Mesenchymal stem cell (in vitro differentiated cells and primary cell): ENCODE results near the gene ATP5PF.

Experiments used
- DNase-seq: peaks from one replicate; pipeline ENCODE4 v3.0.0-alpha.2; 2013
- H2AFZ ChIP-seq: one replicate; pipeline ENCODE4 v1.6.1; 2013; ENCODE audit warnings: low read depth, mild to moderate bottlenecking, control low read depth, inconsistent platforms, low read length, moderate library complexity
- H2AK5ac ChIP-seq: 2 replicates; pipeline ENCODE4 v1.6.1; 2013; ENCODE audit warnings: low read length, moderate library complexity, mild to moderate bottlenecking, inconsistent platforms; ENCODE audit not compliant: severe bottlenecking
- H2BK120ac ChIP-seq: one replicate; pipeline ENCODE4 v1.6.1; 2013; ENCODE audit warnings: low read depth, mild to moderate bottlenecking, inconsistent platforms, low read length, moderate library complexity
- H2BK12ac ChIP-seq, 2 experiments: one replicate each; pipeline ENCODE4 v1.6.1; 2013; ENCODE audit warnings: inconsistent platforms in 2 of 2, low read length in 2 of 2, mild to moderate bottlenecking in 2 of 2, moderate library complexity in 2 of 2, control low read depth in 1 of 2
- H2BK15ac ChIP-seq: one replicate; pipeline ENCODE4 v1.6.1; 2013; ENCODE audit warnings: mild to moderate bottlenecking, low read depth, inconsistent platforms; ENCODE audit not compliant: poor library complexity, severe bottlenecking
- H2BK5ac ChIP-seq: 2 replicates; pipeline ENCODE4 v1.6.1; 2013; ENCODE audit warnings: low read depth, mild to moderate bottlenecking, low read length, control low read depth, inconsistent platforms; ENCODE audit not compliant: poor library complexity, severe bottlenecking
- H3K14ac ChIP-seq, 2 experiments: one replicate each; pipeline ENCODE4 v1.6.1; 2013; ENCODE audit warnings: inconsistent platforms in 2 of 2, low read length in 2 of 2, control low read depth in 1 of 2, mild to moderate bottlenecking in 1 of 2, moderate library complexity in 1 of 2
- H3K18ac ChIP-seq, 2 experiments: one replicate each; pipeline ENCODE4 v1.6.1; 2013; ENCODE audit warnings: inconsistent platforms in 2 of 2, low read length in 2 of 2, control low read depth in 1 of 2, low read depth in 1 of 2, mild to moderate bottlenecking in 1 of 2
- H3K23ac ChIP-seq, 2 experiments: one replicate each; pipeline ENCODE4 v1.6.1; 2013; ENCODE audit warnings: inconsistent platforms in 2 of 2, low read length in 2 of 2, mild to moderate bottlenecking in 2 of 2, moderate library complexity in 2 of 2, control low read depth in 1 of 2
- H3K27ac ChIP-seq: 2 replicates; pipeline ENCODE4 v1.5.1; 2013; ENCODE audit warnings: mild to moderate bottlenecking, moderate library complexity, low read length, control low read depth, inconsistent platforms; ENCODE audit not compliant: poor library complexity, severe bottlenecking
- H3K27me3 ChIP-seq, 2 experiments: 2 replicates each; pipeline versions ENCODE4 v1.6.1 to v1.7.0; 2013; ENCODE audit warnings: low read length in 2 of 2, mild to moderate bottlenecking in 2 of 2, moderate library complexity in 2 of 2, control low read depth in 1 of 2, inconsistent platforms in 1 of 2; ENCODE audit not compliant: control insufficient read depth in 1 of 2, insufficient read depth in 1 of 2
- H3K36me3 ChIP-seq, 2 experiments: 2 replicates each; pipeline versions ENCODE4 v1.6.1 to v1.7.0; 2013; ENCODE audit warnings: low read length in 2 of 2, control low read depth in 1 of 2, inconsistent platforms in 1 of 2, low read depth in 1 of 2, mild to moderate bottlenecking in 1 of 2; ENCODE audit not compliant: insufficient read depth in 2 of 2, control insufficient read depth in 1 of 2
- H3K4ac ChIP-seq, 2 experiments: one replicate each; pipeline ENCODE4 v1.6.1; 2013; ENCODE audit warnings: inconsistent platforms in 2 of 2, low read length in 2 of 2, mild to moderate bottlenecking in 2 of 2, moderate library complexity in 2 of 2, control low read depth in 1 of 2, low read depth in 1 of 2
- H3K4me1 ChIP-seq: 2 replicates; pipeline ENCODE4 v1.6.1; 2013; ENCODE audit warnings: low read depth, low read length, control low read depth; ENCODE audit not compliant: control insufficient read depth, insufficient read depth
- H3K4me2 ChIP-seq: 2 replicates; pipeline ENCODE4 v1.6.1; 2013; ENCODE audit warnings: low read length, mild to moderate bottlenecking, inconsistent platforms; ENCODE audit not compliant: poor library complexity, severe bottlenecking
- H3K4me3 ChIP-seq, 2 experiments: 2 replicates each; pipeline versions ENCODE4 v1.5.1 to v1.7.0; 2013; ENCODE audit warnings: low read length in 2 of 2, mild to moderate bottlenecking in 2 of 2, control low read depth in 1 of 2, low read depth in 1 of 2; ENCODE audit not compliant: insufficient read depth in 1 of 2
- H3K79me1 ChIP-seq: replicated peaks from 2 replicates; pipeline ENCODE4 v1.6.1; 2013; ENCODE audit warnings: mild to moderate bottlenecking, control low read depth, low read length, inconsistent platforms; ENCODE audit not compliant: poor library complexity, severe bottlenecking
- H3K9ac ChIP-seq: 2 replicates; pipeline ENCODE4 v1.7.0; 2013; ENCODE audit warnings: mild to moderate bottlenecking, low read length, moderate library complexity
- H3K9me3 ChIP-seq: 2 replicates; pipeline ENCODE4 v1.7.0; 2013; ENCODE audit warnings: mild to moderate bottlenecking, low read length; ENCODE audit not compliant: control insufficient read depth
- H4K8ac ChIP-seq: one replicate; pipeline ENCODE4 v1.6.1; 2013; ENCODE audit warnings: inconsistent platforms, mild to moderate bottlenecking, low read length, moderate library complexity
- H4K91ac ChIP-seq: one replicate; pipeline ENCODE4 v1.6.1; 2013; ENCODE audit warnings: mild to moderate bottlenecking, low read length, inconsistent platforms
- WGBS: methylation state at CpG from one replicate; pipeline ENCODE4 v1.1.7; 2013; ENCODE audit warnings: mixed read lengths; 5-methylcytosine and 5-hydroxymethylcytosine counted together

Gene ATP5PF

GRCh38 chr21:25732091-25732760, 2.5 kb downstream of the ATP5PF start:
- Histone ChIP-seq H3K27ac (no peak overlapping the region), H3K4me2 (no peak overlapping the region), H3K4ac (no peak overlapping the region), H3K79me1 (peaks cover 13% of the 10 kb centered on the region), H3K9me3 (no peaks in the 10 kb centered on the region), H3K4me3 (no peak overlapping the region), H3K27me3 (no peaks in the 10 kb centered on the region), H4K91ac (no peak overlapping the region), H3K18ac (no peak overlapping the region), H2AFZ (no peak overlapping the region), H2BK15ac (no peak overlapping the region), H3K36me3 (peaks cover 0 to 31% of the 10 kb centered on the region in 2 experiments), H3K23ac (no peak overlapping the region), H3K9ac (peak overlapping the region; percentile 33), H3K14ac (no peak overlapping the region), H4K8ac (peak overlapping the region; percentile 28), H2BK12ac (no peak overlapping the region), H2AK5ac (peak overlapping the region; percentile 29), H2BK5ac (no peak overlapping the region), H2BK120ac (no peak overlapping the region), H3K4me1 (peaks cover 6% of the 10 kb centered on the region)
- DNase-seq: peak; percentile 8
- WGBS: 94% methylated on average over 6 of the region's 6 CpGs

- Histone ChIP-seq H4K8ac (no peak overlapping the region), H3K4me1 (peaks cover 1% of the 10 kb centered on the region), H3K23ac (peak overlapping the region in 1 of 2 experiments; percentile 56), H2BK15ac (no peak overlapping the region), H3K27me3 (no peaks in the 10 kb centered on the region), H3K4ac (no peak overlapping the region), H2AFZ (no peak overlapping the region), H3K36me3 (peaks cover 19 to 66% of the 10 kb centered on the region in 2 experiments), H3K4me2 (no peak overlapping the region), H3K9me3 (no peaks in the 10 kb centered on the region), H2AK5ac (no peak overlapping the region), H3K79me1 (peaks cover 14% of the 10 kb centered on the region), H2BK5ac (no peak overlapping the region), H4K91ac (no peak overlapping the region), H2BK120ac (no peak overlapping the region), H3K27ac (no peak overlapping the region), H3K9ac (no peak overlapping the region), H2BK12ac (no peak overlapping the region), H3K14ac (no peak overlapping the region), H3K4me3 (no peak overlapping the region), H3K18ac (no peak overlapping the region)
- no peak for DNase-seq
- 100% methylated on average over 3 of the region's 3 CpGs for WGBS
Measured at GRCh38 chr21:25722631-25723030, 12.1 kb downstream of the ATP5PF start.

GRCh38 chr21:25721987-25722386, 12.7 kb downstream of the ATP5PF start:
- H3K4me2 ChIP-seq: no peak overlapping the region
- peaks cover 19 to 62% of the 10 kb centered on the region in 2 experiments for H3K36me3 ChIP-seq
- no peak overlapping the region for H2BK120ac ChIP-seq
- no peak overlapping the region for H3K9ac ChIP-seq
- WGBS: 94% methylated on average over 3 of the region's 3 CpGs
- H3K23ac ChIP-seq: no peak overlapping the region
- no peak overlapping the region for H4K91ac ChIP-seq
- H3K14ac ChIP-seq: no peak overlapping the region
- H2AK5ac ChIP-seq: no peak overlapping the region
- H3K4me3 ChIP-seq: no peak overlapping the region
- H3K9me3 ChIP-seq: no peaks in the 10 kb centered on the region
- no peak overlapping the region for H3K18ac ChIP-seq
- no peak overlapping the region for H2BK12ac ChIP-seq
- no peak overlapping the region for H4K8ac ChIP-seq
- no peak overlapping the region for H2BK5ac ChIP-seq
- DNase-seq: no peak
- no peak overlapping the region for H2AFZ ChIP-seq
- H2BK15ac ChIP-seq: no peak overlapping the region
- H3K4me1 ChIP-seq: peaks cover 1% of the 10 kb centered on the region
- no peak overlapping the region for H3K4ac ChIP-seq
- peaks cover 13% of the 10 kb centered on the region for H3K79me1 ChIP-seq
- H3K27ac ChIP-seq: no peak overlapping the region
- H3K27me3 ChIP-seq: no peaks in the 10 kb centered on the region

- Histone ChIP-seq H3K4ac (no peak overlapping the region), H2AK5ac (no peak overlapping the region), H3K27ac (no peak overlapping the region), H3K4me3 (no peak overlapping the region), H4K91ac (no peak overlapping the region), H3K4me1 (peaks cover 1% of the 10 kb centered on the region), H3K14ac (no peak overlapping the region), H2AFZ (no peak overlapping the region), H3K9me3 (no peaks in the 10 kb centered on the region), H3K9ac (no peak overlapping the region), H3K23ac (no peak overlapping the region), H4K8ac (no peak overlapping the region), H3K79me1 (peaks cover 4% of the 10 kb centered on the region), H2BK15ac (peak overlapping the region; percentile 48), H2BK5ac (no peak overlapping the region), H3K4me2 (no peak overlapping the region), H2BK120ac (no peak overlapping the region), H3K18ac (no peak overlapping the region), H3K36me3 (peaks cover 18 to 45% of the 10 kb centered on the region in 2 experiments), H3K27me3 (no peaks in the 10 kb centered on the region), H2BK12ac (no peak overlapping the region)
- DNase-seq: peak; percentile 26
- WGBS: 99% methylated on average over 5 of the region's 5 CpGs
Measured at GRCh38 chr21:25717491-25718147, 17.1 kb downstream of the ATP5PF start.
